LoVo (cell line): ENCODE results near the gene ZNF768.
"Not testable (repeated sequence)": the region's sequence is repeated elsewhere in the genome, so short reads cannot be mapped to it uniquely, and the experiment has no call there.

ENCODE experiments used
- DNase-seq: peaks from one replicate; pipeline ENCODE4 v3.0.0-alpha.2; 2016; ENCODE audit warnings: low spot score

The ZNF768 gene

GRCh38 chr16:30555315-30556124 lies 29.2 kb upstream of the ZNF768 start:
- DNase-seq: no peak

GRCh38 chr16:30554557-30555314 lies 28.4 kb upstream of the ZNF768 start:
- no peak for DNase-seq

GRCh38 chr16:30553393-30553899 lies 27.1 kb upstream of the ZNF768 start:
- DNase-seq: no peak

DNA sequence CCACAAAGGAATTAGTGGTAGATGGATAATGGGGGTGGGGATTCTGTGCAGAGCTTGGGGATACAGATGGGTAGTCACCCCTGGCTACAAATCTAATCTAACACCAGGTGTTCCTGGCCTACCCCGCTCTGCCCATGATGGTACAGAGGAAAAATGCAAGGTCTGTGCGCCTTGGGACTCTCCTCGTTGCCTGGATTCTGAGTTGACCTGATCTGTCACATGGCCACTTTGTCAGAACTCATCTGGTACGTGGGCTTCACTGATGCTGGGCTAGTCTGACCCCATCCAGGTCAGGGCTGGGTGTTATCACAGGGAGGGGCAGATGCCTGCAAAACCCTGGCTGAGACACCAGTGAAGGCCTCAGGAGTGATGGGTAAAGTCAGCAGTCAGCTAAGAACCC lies 26.6 kb upstream of the ZNF768 start:
- DNase-seq: no peak

GRCh38 chr16:30551781-30552180 lies 25.4 kb upstream of the ZNF768 start:
- no peak for DNase-seq

DNA sequence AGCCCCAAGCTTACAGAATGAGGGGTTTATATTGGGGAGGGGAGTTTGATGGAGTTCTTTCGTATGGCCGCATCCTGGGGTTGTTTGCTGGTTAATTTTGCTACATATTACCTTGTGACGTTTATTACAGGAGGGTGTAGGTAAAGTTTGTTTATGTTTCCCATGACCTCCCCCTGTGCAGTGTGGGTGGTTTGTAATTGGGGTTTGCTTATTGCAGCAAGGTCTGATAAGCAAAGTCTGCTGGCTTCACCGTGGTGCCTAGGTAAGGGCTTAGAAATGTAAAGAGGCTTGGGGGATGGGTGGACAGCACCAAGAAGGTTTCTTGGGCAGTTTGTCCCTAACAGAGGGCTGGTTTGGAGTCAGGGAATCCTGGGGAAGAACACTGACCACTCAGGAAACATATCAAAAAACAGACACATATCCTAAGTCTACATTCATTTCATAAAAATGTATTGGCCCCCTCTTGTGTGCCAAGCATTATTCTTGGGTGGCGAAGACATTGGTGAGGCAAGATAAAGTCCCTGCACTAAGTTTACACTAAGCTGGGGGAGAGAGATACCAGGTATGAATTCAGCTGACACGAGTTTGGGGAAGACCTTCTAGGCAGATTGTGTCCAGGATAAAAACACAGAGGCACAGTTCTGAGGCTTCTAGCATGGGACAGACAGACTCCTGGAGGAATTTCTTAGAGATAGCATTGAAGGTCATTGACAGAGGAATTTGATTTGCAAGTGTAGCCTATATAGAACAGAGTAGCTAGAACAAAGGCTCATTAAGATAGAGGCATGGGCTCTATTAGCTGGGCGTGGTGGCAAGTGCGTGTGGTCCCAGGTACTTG lies 22.3 kb upstream of the ZNF768 start:
- DNase-seq: no peak

GRCh38 chr16:30546115-30546514 lies 19.7 kb upstream of the ZNF768 start:
- no peak for DNase-seq

GRCh38 chr16:30543067-30543466 lies 16.7 kb upstream of the ZNF768 start:
- no peak for DNase-seq

- DNase-seq: no peak
These were observed 15.3 kb upstream of the ZNF768 start for GRCh38 chr16:30541502-30542329.

GRCh38 chr16:30540916-30541464 lies 14.6 kb upstream of the ZNF768 start:
- DNase-seq: not testable (repeated sequence)

- DNase-seq: not testable (repeated sequence)
These were observed 13.7 kb upstream of the ZNF768 start for GRCh38 chr16:30539986-30540526.

DNA sequence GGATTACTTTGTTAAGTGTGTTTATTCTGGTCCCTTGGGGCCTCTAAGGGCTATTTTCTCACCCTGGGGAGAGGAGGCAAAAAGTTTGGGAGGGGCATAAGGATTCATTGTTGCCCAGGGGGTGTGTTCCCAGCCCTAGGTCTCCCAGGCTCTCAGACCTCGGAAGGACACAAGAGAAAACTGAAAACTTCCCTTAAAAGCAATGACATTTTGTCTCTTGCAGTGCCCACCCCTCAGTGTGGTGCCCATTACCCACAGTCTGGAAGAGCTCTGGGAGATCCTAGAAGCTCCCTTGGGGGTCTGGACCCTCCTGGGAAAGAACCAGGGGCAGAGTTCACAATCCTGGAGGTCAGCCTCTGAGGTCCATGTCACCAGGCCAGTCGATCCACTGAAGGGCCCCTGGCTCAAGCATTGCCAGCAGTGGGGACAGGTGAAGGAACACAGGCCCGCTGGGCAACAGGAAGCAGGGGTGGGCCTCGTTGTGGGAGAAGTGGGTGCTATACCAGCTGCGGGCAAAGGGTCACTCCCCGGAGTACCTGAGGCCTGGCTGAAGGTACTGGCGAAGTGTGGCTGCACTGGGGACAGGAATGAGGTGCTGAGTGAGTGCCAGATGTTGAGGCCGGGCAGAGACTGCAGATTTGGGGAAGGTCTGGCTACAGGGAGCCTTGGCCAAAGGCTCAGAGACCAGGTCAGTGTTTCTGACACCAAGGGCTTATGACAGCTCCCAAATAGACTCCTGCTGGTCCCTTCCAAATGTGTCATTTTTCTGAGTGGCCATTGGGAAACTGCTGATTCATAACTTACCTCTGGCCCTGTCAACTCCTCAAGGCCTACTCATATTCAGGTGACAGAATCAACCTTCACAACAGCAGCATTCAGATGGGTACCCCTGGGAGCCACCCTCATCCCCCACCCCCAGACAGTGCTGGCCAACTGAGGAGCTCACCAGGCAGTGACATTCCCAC lies 12.9 kb upstream of the ZNF768 start:
- no peak for DNase-seq

GRCh38 chr16:30536391-30537024 lies 10.1 kb upstream of the ZNF768 start:
- DNase-seq: not testable (repeated sequence)

- DNase-seq: peak; percentile 83
These were observed 9.4 kb upstream of the ZNF768 start for GRCh38 chr16:30535777-30536190.

DNA sequence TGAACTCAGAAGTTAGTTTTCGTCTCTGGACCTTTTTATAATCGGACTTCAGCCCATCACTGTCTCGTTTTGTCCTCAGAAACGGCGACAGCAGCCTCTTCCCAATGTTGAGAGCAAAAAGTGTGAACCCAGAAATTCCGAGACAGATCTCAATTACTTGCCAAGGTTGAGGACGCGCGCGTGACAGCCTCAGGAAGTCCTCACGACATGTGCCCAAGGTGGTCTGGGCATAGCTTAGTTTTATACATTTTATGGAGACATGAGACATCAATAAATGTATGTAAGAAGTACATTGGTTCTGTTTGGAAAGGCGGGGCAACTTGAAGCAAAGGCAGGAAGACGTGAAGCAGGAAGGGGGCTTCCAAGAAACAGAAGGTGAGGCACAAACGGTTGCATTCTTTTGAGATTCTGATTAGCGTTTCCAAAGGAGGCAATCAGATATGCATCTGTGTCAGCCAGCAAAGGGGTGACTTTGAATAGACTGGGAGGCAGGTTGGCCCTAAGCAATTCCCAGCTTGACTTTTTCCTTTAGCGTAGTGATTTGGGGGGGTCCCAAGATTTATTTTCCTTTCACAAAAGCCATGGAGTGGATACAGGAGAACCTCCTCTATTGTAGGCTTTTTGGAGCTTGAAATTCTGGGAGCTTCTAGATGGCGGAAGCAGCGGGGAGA lies 8.9 kb upstream of the ZNF768 start:
- no peak for DNase-seq

- peak; percentile 89 for DNase-seq
These were observed 8.2 kb upstream of the ZNF768 start, which contains the start of gene ZNF747 for GRCh38 chr16:30534368-30535105. Gene ZNF747, minus strand, starts transcription at chr16:30534858. Its CDS starts 179 bp downstream, at chr16:30534679.

GRCh38 chr16:30533748-30534367 lies 7.5 kb upstream of the ZNF768 start:
- no peak for DNase-seq
